Left ventricle myocardium inferior (tissue), 1 donor: ENCODE results near the gene TRIM9. TPM values are rescaled to one million over a fixed set of nuclear protein-coding genes. Genes with fewer than 3 reads are reported as not detected.

Source experiments
- DNase-seq: peaks from one replicate; pipeline ENCODE4 v3.0.0-alpha.2; 2020
- H3K27ac ChIP-seq: fragments of 200-600 bp; replicated peaks from 2 replicates; pipeline ENCODE4 v1.8.0; 2021
- H3K27me3 ChIP-seq: fragments of 200-600 bp; 2 replicates; pipeline ENCODE4 v1.8.0; 2021; ENCODE audit warnings: low read depth
- H3K36me3 ChIP-seq: fragments of 200-600 bp; 2 replicates; pipeline ENCODE4 v1.8.0; 2021
- H3K4me1 ChIP-seq: fragments of 200-600 bp; 2 replicates; pipeline ENCODE4 v1.8.0; 2021
- H3K4me3 ChIP-seq: fragments of 200-600 bp; 2 replicates; pipeline ENCODE4 v1.8.0; 2021; ENCODE audit warnings: mild to moderate bottlenecking, moderate library complexity
- H3K9me3 ChIP-seq: fragments of 200-600 bp; replicated peaks from 2 replicates; pipeline ENCODE4 v1.8.0; 2021
- intact Hi-C: fragments of 100-400 bp; cut with micrococcal nuclease; formaldehyde crosslinking; loops from one replicate; pipeline ENCODE4 v1.11.0; 2022
- long read RNA-seq: library from polyadenylated mRNA; unstranded; transcript quantifications from one replicate; pipeline ENCODE4 v2.0.0, GENCODE V29; 2021
- total RNA-seq: library from RNA; stranded (reverse); fragmentation: NEBNext Ultra II Directional; extraction: Animal tissue kit (Norgen Biotek cat#: 25700); gene quantifications from one replicate; pipeline ENCODE4 v1.2.1, GENCODE V29; 2021
- TF ChIP-seq, protein P1 (sequence below): fragments of 200-600 bp; IDR thresholded peaks from 2 replicates; pipeline ENCODE4 v1.8.0; 2021; ENCODE audit warnings: antibody characterized with exemption, mild to moderate bottlenecking, borderline replicate concordance
- donor health status: DM: no; HTN: yes; CAD: no; lungs with severe emphysema.

Gene TRIM9
- total RNA-seq, result 0.27 TPM
- long read RNA-seq, full-length matches to known transcripts, result 1 of 1 reads
- long read RNA-seq, partial matches to known transcripts, result 0 of 1 reads
- long read RNA-seq, other reads (novel, unspliced or antisense), result 0 of 1 reads

DNA sequence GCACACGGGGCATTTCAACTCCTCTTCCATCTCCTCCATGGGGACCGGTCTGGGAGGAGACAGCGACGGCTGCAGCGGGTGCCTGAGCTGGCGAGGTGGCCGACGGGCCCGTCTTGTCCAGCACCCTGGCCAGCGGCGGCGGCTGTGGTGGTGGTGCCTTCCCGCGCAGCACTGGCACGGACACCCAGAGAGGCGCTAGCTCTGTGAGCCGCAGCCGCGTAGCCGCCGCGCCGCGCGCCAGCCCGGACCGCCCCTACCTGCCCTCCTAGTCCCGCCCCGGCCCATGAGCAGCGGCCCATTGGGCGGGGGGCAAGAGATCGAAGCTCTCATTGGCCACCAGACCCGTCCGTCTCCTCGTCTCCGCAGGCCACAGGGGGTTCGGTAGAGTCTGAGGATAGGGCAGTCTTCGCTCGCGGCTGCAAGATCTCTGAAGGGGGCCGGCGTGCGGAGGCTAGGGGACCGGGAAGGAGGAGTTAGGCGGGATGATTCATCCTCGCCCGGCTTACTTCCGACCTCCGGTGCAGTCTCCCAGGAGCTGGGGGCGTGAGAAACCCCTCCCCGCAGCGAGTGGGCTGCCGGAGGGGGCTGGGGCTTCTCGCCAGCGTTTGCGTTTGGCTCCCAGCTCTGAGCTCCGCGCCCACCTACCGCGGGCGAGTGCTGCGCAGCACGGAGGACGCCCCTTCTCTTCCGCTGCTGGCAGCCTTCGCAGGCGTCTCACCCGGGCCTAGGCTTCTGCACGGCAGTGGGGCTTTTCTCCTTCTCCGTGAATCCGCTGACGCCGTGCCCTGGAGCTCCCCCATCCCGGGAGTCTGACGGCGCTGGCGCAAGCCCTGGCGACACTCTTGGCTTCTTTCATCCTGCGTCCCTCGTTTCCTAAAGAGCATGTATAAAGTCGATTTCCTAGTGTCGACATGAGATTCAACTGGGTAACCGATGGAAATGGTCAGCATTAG, at the start of gene TRIM9:
TRIM9 (minus strand) TSS at position 205 of the 953 bp plus-strand sequence; CDS start at position 39, 166 bp downstream.
- no peaks in the 10 kb centered on the region for H3K9me3 ChIP-seq
- peak within 1 kb of the TSS; percentile 77 for H3K4me3 ChIP-seq
- TF ChIP-seq, protein P1, sequence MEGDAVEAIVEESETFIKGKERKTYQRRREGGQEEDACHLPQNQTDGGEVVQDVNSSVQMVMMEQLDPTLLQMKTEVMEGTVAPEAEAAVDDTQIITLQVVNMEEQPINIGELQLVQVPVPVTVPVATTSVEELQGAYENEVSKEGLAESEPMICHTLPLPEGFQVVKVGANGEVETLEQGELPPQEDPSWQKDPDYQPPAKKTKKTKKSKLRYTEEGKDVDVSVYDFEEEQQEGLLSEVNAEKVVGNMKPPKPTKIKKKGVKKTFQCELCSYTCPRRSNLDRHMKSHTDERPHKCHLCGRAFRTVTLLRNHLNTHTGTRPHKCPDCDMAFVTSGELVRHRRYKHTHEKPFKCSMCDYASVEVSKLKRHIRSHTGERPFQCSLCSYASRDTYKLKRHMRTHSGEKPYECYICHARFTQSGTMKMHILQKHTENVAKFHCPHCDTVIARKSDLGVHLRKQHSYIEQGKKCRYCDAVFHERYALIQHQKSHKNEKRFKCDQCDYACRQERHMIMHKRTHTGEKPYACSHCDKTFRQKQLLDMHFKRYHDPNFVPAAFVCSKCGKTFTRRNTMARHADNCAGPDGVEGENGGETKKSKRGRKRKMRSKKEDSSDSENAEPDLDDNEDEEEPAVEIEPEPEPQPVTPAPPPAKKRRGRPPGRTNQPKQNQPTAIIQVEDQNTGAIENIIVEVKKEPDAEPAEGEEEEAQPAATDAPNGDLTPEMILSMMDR, result no peak
- H3K27ac ChIP-seq, result peak within 1 kb of the TSS; percentile 75
- peaks cover 28% of the 10 kb centered on the region for H3K4me1 ChIP-seq
- DNase-seq, result peak; percentile 94
- intact Hi-C loops, result no loop called here
- no peaks in the 10 kb centered on the region for H3K36me3 ChIP-seq
- peaks cover 90% of the 10 kb centered on the region for H3K27me3 ChIP-seq

DNA sequence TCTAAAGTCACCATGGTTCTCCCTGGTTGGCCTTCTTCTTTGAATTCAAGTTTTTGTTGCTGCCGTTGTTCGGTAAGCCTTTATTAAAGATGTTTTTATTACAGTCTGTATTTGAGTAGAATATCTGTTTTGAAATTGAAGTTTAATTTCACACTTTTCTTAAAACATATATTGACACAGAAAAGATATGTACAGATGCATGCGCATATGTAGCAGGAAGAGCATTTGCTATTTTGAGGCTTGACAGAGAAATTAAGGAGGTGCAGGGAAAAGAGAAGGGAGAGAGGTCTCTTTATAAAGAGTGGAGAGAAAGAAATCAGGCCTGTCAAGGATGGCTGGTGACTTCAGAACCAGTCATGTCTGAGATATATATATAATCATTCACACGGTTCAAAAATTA, 46.0 kb upstream of the TRIM9 start:
- no peak overlapping the region for H3K27ac ChIP-seq
- H3K4me3 ChIP-seq, result no peak overlapping the region
- TF ChIP-seq, protein P1, result no peak
- no peaks in the 10 kb centered on the region for H3K4me1 ChIP-seq
- H3K27me3 ChIP-seq, result no peaks in the 10 kb centered on the region
- H3K9me3 ChIP-seq, result peaks cover 14% of the 10 kb centered on the region
- intact Hi-C loops, result no loop called here
- no peaks in the 10 kb centered on the region for H3K36me3 ChIP-seq
- no peak for DNase-seq

DNA sequence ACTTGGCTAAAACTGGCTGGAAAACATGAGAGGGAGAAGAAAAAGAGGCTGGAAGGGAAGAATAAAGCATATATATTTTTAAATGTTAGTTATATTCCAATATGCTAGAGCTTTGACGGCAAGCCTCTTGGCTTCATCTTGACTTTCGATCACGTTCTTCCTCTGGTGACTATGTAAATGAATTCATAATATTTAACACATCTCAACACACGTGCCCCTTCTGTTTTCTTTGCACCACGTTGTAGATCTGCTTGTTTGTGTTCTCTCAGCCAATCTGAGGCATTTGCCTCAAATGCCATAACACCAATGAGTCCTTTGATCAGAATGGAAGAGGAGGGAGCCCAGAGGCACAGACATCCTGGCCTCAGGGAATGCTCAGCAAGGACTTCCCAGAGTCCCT, 45.4 kb upstream of the TRIM9 start:
- no peaks in the 10 kb centered on the region for H3K36me3 ChIP-seq

DNA sequence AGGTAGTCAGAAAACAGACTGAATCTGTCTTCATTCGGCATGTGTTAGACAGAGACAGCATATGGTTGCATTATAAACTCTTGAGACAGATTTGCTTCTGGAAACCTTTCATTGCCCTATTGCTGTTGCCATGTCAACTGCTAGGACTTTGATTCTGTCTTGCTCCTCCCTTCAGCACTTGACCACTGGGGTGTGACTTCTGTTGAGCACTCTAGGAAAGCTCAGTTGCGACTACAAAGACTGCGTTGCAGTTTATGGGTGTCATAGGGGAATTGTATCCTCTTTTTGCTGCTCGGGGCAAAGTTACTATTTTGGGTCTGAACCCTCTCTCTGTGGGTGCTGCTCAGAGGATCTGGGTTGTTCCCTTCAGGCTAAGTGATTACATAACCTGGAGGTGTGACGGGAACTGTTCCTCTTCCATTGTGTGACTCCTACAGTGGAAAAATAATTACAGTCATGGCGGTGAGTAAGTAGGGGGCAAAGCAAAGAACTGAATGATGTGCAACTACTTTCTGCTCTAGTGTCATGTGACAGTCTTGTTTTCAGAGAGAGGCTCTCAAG, 44.3 kb upstream of the TRIM9 start:
- Histone ChIP-seq H3K27ac (no peak overlapping the region), H3K4me1 (no peaks in the 10 kb centered on the region), H3K36me3 (no peaks in the 10 kb centered on the region), H3K9me3 (peaks cover 14% of the 10 kb centered on the region), H3K4me3 (no peak overlapping the region), H3K27me3 (no peaks in the 10 kb centered on the region)
- DNase-seq, result no peak
- intact Hi-C loops, result no loop called here
- TF ChIP-seq, protein P1, result no peak

More for the DNA sequence above, 45.4 kb upstream of the TRIM9 start:
- intact Hi-C loops, result no loop called here
- H3K27me3 ChIP-seq, result no peaks in the 10 kb centered on the region
- no peak overlapping the region for H3K27ac ChIP-seq
- H3K9me3 ChIP-seq, result peaks cover 14% of the 10 kb centered on the region
- TF ChIP-seq, protein P1, result no peak
- H3K4me3 ChIP-seq, result no peak overlapping the region
- H3K4me1 ChIP-seq, result no peaks in the 10 kb centered on the region
- no peak for DNase-seq

DNA sequence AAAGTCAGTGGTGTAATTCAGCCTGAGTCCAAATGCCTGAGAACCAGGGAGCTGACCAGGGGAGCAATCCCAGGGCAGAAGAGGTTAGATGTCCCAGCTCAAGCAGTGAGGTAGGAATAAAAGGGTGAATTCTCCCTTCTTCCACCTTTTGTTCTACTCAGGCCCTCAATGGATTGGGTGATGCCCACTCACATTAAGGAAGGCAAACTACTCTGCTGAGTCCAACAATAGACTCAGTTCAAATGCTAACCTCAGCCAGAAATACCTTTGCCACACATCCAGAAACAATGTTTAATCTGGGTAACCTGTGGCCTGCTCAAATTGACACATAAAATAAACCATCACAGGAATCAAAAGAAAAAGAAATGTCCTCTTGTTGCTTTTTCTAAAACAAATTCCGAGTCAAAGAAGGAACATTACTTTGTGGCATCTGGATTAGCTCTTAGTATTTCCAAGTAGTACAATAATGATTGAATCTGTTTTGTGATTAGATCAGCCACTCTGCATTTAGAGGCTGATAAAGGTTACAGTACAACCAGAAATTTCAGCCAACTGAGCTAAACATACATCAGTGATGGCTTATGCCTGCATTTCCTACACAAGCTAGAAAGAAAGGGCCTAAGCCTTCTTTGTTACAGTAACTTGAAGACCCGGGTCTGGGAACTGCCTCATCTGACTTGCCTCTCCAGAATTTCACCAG, 43.6 kb upstream of the TRIM9 start:
- intact Hi-C loops, result no loop called here
- no peaks in the 10 kb centered on the region for H3K27me3 ChIP-seq
- H3K27ac ChIP-seq, result no peak overlapping the region

More for the DNA sequence above, 43.6 kb upstream of the TRIM9 start:
- H3K4me1 ChIP-seq, result no peaks in the 10 kb centered on the region
- no peak overlapping the region for H3K4me3 ChIP-seq
- peaks cover 20% of the 10 kb centered on the region for H3K9me3 ChIP-seq
- H3K36me3 ChIP-seq, result no peaks in the 10 kb centered on the region
- TF ChIP-seq, protein P1, result no peak
- no peak for DNase-seq
